Subcutaneous abdominal adipose tissue (tissue), 5 donors: ENCODE results near the gene ACSM2B.
"Not testable (repeated sequence)": the region's sequence is repeated elsewhere in the genome, so short reads cannot be mapped to it uniquely, and the experiment has no call there.

ENCODE experiments used
- H3K27ac ChIP-seq: one replicate; pipeline ENCODE4 v1.7.0; 2013; ENCODE audit warnings: low read depth, mild to moderate bottlenecking, inconsistent platforms, low read length, moderate library complexity
- H3K27me3 ChIP-seq, 5 donors: one replicate each; pipeline ENCODE4 v1.7.0; 2013; ENCODE audit warnings: low read length in 5 of 5, inconsistent platforms in 1 of 5; ENCODE audit not compliant: control insufficient read depth in 5 of 5, insufficient read depth in 4 of 5
- H3K36me3 ChIP-seq, 5 donors: one replicate each; pipeline ENCODE4 v1.7.0; 2013; ENCODE audit warnings: low read length in 5 of 5; ENCODE audit not compliant: control insufficient read depth in 5 of 5, insufficient read depth in 5 of 5
- H3K4me1 ChIP-seq, 5 donors: one replicate each; pipeline ENCODE4 v1.7.0; 2013; ENCODE audit warnings: low read length in 5 of 5, mild to moderate bottlenecking in 3 of 5, moderate library complexity in 1 of 5; ENCODE audit not compliant: control insufficient read depth in 5 of 5, insufficient read depth in 5 of 5
- H3K4me3 ChIP-seq, 5 donors: one replicate each; pipeline ENCODE4 v1.7.0; 2013; ENCODE audit warnings: low read length in 5 of 5, low read depth in 1 of 5
- H3K9ac ChIP-seq, 5 donors: one replicate each; pipeline ENCODE4 v1.7.0; 2013; ENCODE audit warnings: low read length in 5 of 5, mild to moderate bottlenecking in 4 of 5, moderate library complexity in 3 of 5
- H3K9me3 ChIP-seq, 5 donors: one replicate each; pipeline ENCODE4 v1.7.0; 2013; ENCODE audit warnings: low read length in 5 of 5; ENCODE audit not compliant: control insufficient read depth in 5 of 5
- donor health status: healthy.
- donor health status: healthy.
- donor health status: healthy.
- donor health status: healthy.
- donor health status: healthy.

Gene ACSM2B

GRCh38 chr16:20538687-20539086 lies 37.5 kb downstream of the ACSM2B start:
- Histone ChIP-seq H3K27me3 (no peaks in the 10 kb centered on the region), H3K9ac (no peak overlapping the region), H3K9me3 (no peaks in the 10 kb centered on the region), H3K27ac (no peak overlapping the region), H3K36me3 (no peaks in the 10 kb centered on the region), H3K4me1 (no peaks in the 10 kb centered on the region), H3K4me3 (no peak overlapping the region)

DNA sequence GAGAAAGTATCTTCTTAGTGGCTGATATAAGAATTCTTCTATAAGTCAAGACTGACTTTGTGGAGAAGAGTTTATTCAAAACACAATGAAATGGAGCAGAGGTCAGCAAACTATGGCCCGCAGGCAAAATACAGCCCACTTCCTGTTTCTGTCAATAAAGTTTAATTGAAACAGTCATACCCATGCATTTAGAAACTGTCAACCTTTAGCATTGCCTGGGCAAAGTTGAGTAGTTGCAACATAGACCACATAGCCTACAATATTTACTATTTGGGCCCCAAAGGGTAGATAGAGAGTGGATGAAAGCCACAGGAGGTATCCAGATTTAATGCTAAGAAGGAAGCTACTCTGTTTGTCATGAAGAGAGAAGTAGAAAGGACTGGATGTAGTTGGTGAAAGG lies 38.0 kb downstream of the ACSM2B start:
- Histone ChIP-seq H3K9me3 (no peaks in the 10 kb centered on the region), H3K4me3 (no peak overlapping the region), H3K9ac (no peak overlapping the region), H3K27ac (no peak overlapping the region), H3K36me3 (no peaks in the 10 kb centered on the region), H3K4me1 (no peaks in the 10 kb centered on the region), H3K27me3 (no peaks in the 10 kb centered on the region)

DNA sequence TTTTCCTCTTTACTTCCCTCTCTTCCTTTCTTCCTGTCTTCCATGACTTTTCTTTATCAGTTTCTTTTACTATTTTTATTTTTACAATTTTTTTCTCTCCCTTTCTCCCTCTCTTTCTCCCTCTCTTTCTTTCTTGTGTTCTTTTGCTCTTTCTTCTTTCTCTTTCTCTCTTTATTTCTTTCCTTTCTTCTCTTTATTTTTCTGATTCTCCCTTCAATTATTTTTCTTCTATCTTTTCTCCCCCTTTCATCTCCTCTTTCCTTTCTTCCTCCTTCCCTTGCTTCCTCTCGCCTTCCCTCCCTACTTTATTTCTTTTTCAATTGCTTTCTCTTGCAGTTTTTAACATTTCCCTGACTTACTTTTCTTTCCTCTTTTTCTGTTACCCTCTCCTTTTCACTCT lies 39.5 kb downstream of the ACSM2B start:
- not testable (repeated sequence) for H3K4me3 ChIP-seq, H3K4me1 ChIP-seq, H3K27me3 ChIP-seq, H3K9ac ChIP-seq, H3K36me3 ChIP-seq, H3K9me3 ChIP-seq, H3K27ac ChIP-seq

DNA sequence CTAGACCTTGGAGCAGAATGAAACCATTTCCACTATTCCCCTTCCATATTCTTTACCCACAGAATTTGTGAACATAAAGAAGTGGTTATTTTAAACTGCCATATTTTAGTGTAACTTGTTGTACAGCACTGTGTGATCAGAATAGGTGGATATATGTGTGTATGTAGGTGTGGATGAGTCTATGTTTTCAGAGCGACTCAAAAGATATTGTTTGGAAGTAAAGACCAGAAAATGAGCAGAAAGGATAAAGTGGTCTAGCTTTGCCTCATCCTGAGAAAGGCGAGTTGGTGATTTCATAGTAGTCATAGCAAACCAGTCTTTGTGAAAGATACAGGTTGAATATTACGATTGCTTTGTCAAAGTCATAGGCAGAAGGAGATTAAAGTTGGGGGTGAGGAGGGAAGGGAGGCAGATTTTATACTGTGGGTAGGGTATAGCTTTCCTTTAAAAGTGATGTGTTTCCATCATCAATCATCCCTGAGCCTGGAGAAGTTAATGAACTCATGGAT lies 43.8 kb downstream of the ACSM2B start:
- H3K27me3 ChIP-seq, H3K4me1 ChIP-seq, H3K27ac ChIP-seq, H3K36me3 ChIP-seq, H3K4me3 ChIP-seq, H3K9me3 ChIP-seq, H3K9ac ChIP-seq: not testable (repeated sequence)

GRCh38 chr16:20531795-20532194 lies 44.4 kb downstream of the ACSM2B start:
- H3K4me1 ChIP-seq, H3K27me3 ChIP-seq, H3K27ac ChIP-seq, H3K9me3 ChIP-seq, H3K9ac ChIP-seq, H3K36me3 ChIP-seq, H3K4me3 ChIP-seq: not testable (repeated sequence)

DNA sequence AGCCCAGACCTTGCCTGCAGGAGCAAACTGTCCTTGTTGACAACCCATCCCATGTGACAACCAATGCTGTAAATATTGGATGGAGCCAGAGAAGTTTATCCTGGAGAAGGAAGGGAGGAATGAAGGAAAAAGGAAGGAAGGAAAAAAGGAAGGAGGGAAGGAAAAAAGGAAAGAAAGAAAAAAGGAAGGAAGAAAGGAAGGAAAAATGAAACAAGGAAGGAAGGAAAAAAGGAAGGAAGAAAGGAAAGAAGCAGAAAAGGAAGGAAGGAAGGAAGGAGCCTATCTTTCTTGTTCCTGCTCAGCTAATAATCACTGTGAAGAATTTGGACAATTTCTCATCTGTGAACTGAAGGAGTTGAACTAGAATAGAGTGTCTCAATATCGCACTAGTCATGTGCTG lies 56.1 kb downstream of the ACSM2B start:
- Histone ChIP-seq H3K9ac (no peak overlapping the region), H3K27ac (no peak overlapping the region), H3K4me1 (peaks cover 0 to 3% (median 0%) of the 10 kb centered on the region in 5 donors), H3K9me3 (no peaks in the 10 kb centered on the region), H3K36me3 (no peaks in the 10 kb centered on the region), H3K4me3 (no peak overlapping the region), H3K27me3 (no peaks in the 10 kb centered on the region)

DNA sequence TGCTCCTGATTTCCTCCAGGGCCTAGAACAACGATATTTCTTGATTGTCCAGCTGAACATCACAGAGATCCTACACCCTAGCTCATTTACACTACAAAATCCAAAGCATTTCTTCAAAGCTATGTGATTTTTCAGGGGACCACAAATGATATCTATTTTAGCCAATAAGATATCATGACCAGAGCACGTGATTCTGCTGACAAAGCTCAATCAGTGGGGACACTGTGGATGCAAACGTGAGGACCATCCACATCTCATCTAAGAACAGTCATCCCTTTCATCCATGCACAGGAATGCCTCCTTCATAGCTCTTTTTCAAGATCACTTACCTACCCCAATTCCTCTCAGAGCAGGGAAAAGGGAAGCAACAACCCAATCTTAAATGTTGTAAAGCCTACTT lies 56.9 kb downstream of the ACSM2B start:
- peaks cover 0 to 3% (median 0%) of the 10 kb centered on the region in 5 donors for H3K4me1 ChIP-seq
- H3K27ac ChIP-seq = no peak overlapping the region
- no peaks in the 10 kb centered on the region for H3K27me3 ChIP-seq
- no peaks in the 10 kb centered on the region for H3K36me3 ChIP-seq
- H3K9ac ChIP-seq = no peak overlapping the region
- no peak overlapping the region for H3K4me3 ChIP-seq
- no peaks in the 10 kb centered on the region for H3K9me3 ChIP-seq

- Histone ChIP-seq H3K27ac (no peak overlapping the region), H3K4me3 (no peak overlapping the region), H3K36me3 (no peaks in the 10 kb centered on the region), H3K27me3 (no peaks in the 10 kb centered on the region), H3K4me1 (peaks cover 0 to 3% (median 0%) of the 10 kb centered on the region in 5 donors), H3K9ac (no peak overlapping the region), H3K9me3 (no peaks in the 10 kb centered on the region)
Observed at GRCh38 chr16:20517149-20517548, 59.0 kb downstream of the ACSM2B start.

- Histone ChIP-seq H3K9me3 (no peaks in the 10 kb centered on the region), H3K4me1 (peaks cover 0 to 3% (median 0%) of the 10 kb centered on the region in 5 donors), H3K27me3 (no peaks in the 10 kb centered on the region), H3K27ac (no peak overlapping the region), H3K36me3 (no peaks in the 10 kb centered on the region), H3K9ac (no peak overlapping the region), H3K4me3 (no peak overlapping the region)
Observed at GRCh38 chr16:20515688-20516090, 60.5 kb downstream of the ACSM2B start.

- H3K4me1 ChIP-seq = no peaks in the 10 kb centered on the region
- H3K27ac ChIP-seq = no peak overlapping the region
Observed at GRCh38 chr16:20510323-20510722, 65.8 kb downstream of the ACSM2B start.

DNA sequence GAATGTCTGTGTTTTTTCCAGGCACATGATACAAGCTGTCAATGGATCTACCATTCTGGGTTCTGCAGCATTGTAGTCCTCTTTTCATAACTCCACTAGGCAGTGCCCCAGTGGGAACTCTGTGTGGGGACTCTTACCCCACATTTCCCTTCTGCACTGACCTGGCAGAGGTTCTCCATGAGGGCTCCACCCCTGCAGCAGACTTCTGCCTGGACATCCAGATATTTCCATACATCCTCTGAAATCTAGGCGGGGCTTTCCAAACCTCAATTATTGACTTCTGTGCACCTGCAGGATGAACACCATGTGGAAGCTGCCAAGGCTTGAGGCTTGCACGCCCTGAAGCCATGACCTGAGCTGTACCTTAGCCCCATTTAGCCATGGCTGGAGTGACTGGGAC lies 68.9 kb downstream of the ACSM2B start:
- no peaks in the 10 kb centered on the region for H3K4me1 ChIP-seq

More at GRCh38 chr16:20510323-20510722, 65.8 kb downstream of the ACSM2B start:
- Histone ChIP-seq H3K27me3 (no peaks in the 10 kb centered on the region), H3K36me3 (no peaks in the 10 kb centered on the region), H3K4me3 (no peak overlapping the region), H3K9me3 (peaks cover 3 to 16% (median 11%) of the 10 kb centered on the region in 5 donors), H3K9ac (no peak overlapping the region)

More for the DNA sequence above, 68.9 kb downstream of the ACSM2B start:
- Histone ChIP-seq H3K27me3 (no peaks in the 10 kb centered on the region), H3K4me3 (no peak overlapping the region), H3K9me3 (peaks cover 3 to 16% (median 11%) of the 10 kb centered on the region in 5 donors), H3K36me3 (no peaks in the 10 kb centered on the region), H3K27ac (no peak overlapping the region), H3K9ac (no peak overlapping the region)
